H9 (cell line): Measurements from ENCODE around the gene COL8A2. TPM values are rescaled to one million over a fixed set of nuclear protein-coding genes. Genes with fewer than 3 reads are reported as not detected.

Experiments used
- DNase-seq: peaks from one replicate; pipeline ENCODE4 v3.0.0-alpha.2; 2017
- H2AFZ ChIP-seq: one replicate; pipeline ENCODE4 v1.6.1; 2013; ENCODE audit warnings: mild to moderate bottlenecking, low read length, control low read depth, moderate library complexity
- H2AK5ac ChIP-seq: 2 replicates; pipeline ENCODE4 v1.6.1; 2013; ENCODE audit warnings: low read length, control low read depth, mixed read lengths; ENCODE audit not compliant: insufficient read length
- H2BK120ac ChIP-seq: one replicate; pipeline ENCODE4 v1.6.1; 2013; ENCODE audit warnings: low read depth, mild to moderate bottlenecking, low read length, control low read depth, inconsistent platforms; ENCODE audit not compliant: poor library complexity, severe bottlenecking
- H2BK12ac ChIP-seq: 2 replicates; pipeline ENCODE4 v1.6.1; 2013; ENCODE audit warnings: low read length, control low read depth, mixed read lengths, low read depth; ENCODE audit not compliant: insufficient read length
- H2BK15ac ChIP-seq: 2 replicates; pipeline ENCODE4 v1.6.1; 2013; ENCODE audit warnings: low read depth, low read length, control low read depth
- H2BK20ac ChIP-seq: one replicate; pipeline ENCODE4 v1.6.1; 2013; ENCODE audit warnings: low read depth, mild to moderate bottlenecking, low read length, control low read depth, inconsistent platforms; ENCODE audit not compliant: poor library complexity, severe bottlenecking
- H2BK5ac ChIP-seq: 2 replicates; pipeline ENCODE4 v1.6.1; 2013; ENCODE audit warnings: low read length, control low read depth, mixed read lengths; ENCODE audit not compliant: insufficient read length
- H3K14ac ChIP-seq: 2 replicates; pipeline ENCODE4 v1.6.1; 2013; ENCODE audit warnings: low read length, control low read depth; ENCODE audit not compliant: insufficient read depth
- H3K18ac ChIP-seq: 2 replicates; pipeline ENCODE4 v1.6.1; 2013; ENCODE audit warnings: low read depth, mild to moderate bottlenecking, mixed read lengths, low read length, control low read depth; ENCODE audit not compliant: insufficient read length
- H3K23ac ChIP-seq: 2 replicates; pipeline ENCODE4 v1.6.1; 2013; ENCODE audit warnings: low read length, control low read depth, mixed read lengths, low read depth; ENCODE audit not compliant: insufficient read length
- H3K23me2 ChIP-seq: 2 replicates; pipeline ENCODE4 v1.6.1; 2013; ENCODE audit warnings: low read depth, mild to moderate bottlenecking, mixed read lengths, low read length, control low read depth; ENCODE audit not compliant: insufficient read length, poor library complexity, severe bottlenecking
- H3K27ac ChIP-seq: 2 replicates; pipeline ENCODE4 v1.5.1; 2013; ENCODE audit warnings: low read length, control low read depth, mixed read lengths, low read depth; ENCODE audit not compliant: insufficient read length
- H3K27me3 ChIP-seq: 2 replicates; pipeline ENCODE4 v1.6.1; 2013; ENCODE audit warnings: low read length, control low read depth, inconsistent platforms; ENCODE audit not compliant: insufficient read depth
- H3K4ac ChIP-seq: 2 replicates; pipeline ENCODE4 v1.6.1; 2013; ENCODE audit warnings: low read depth, mild to moderate bottlenecking, control low read depth, inconsistent platforms, low read length, moderate library complexity
- H3K4me1 ChIP-seq: 2 replicates; pipeline ENCODE4 v1.6.1; 2013; ENCODE audit warnings: low read length, control low read depth, inconsistent platforms; ENCODE audit not compliant: insufficient read depth
- H3K4me2 ChIP-seq: 2 replicates; pipeline ENCODE4 v1.6.1; 2013; ENCODE audit warnings: low read length, control low read depth, mixed read lengths; ENCODE audit not compliant: insufficient read length, insufficient read depth
- H3K56ac ChIP-seq: 2 replicates; pipeline ENCODE4 v1.6.1; 2013; ENCODE audit warnings: low read depth, mild to moderate bottlenecking, mixed read lengths, low read length, control low read depth; ENCODE audit not compliant: insufficient read length
- H3K79me1 ChIP-seq: 2 replicates; pipeline ENCODE4 v1.6.1; 2013; ENCODE audit warnings: low read depth, mild to moderate bottlenecking, moderate library complexity, low read length, control low read depth, inconsistent platforms; ENCODE audit not compliant: insufficient read depth, poor library complexity, severe bottlenecking
- H3K79me2 ChIP-seq: 2 replicates; pipeline ENCODE4 v1.6.1; 2013; ENCODE audit warnings: low read length, control low read depth, inconsistent platforms; ENCODE audit not compliant: insufficient read depth
- H3K9ac ChIP-seq: 2 replicates; pipeline ENCODE4 v1.6.1; 2013; ENCODE audit warnings: low read length, control low read depth, mixed read lengths; ENCODE audit not compliant: insufficient read length; ENCODE audit errors: extremely low read depth
- H3K9me3 ChIP-seq: one replicate; pipeline ENCODE4 v1.6.1; 2013; ENCODE audit warnings: low read depth, low read length, inconsistent platforms; ENCODE audit not compliant: control insufficient read depth
- H3T11ph ChIP-seq: one replicate; pipeline ENCODE4 v1.6.1; 2013; ENCODE audit warnings: mild to moderate bottlenecking, low read length, control low read depth, inconsistent platforms
- H4K20me1 ChIP-seq: one replicate; pipeline ENCODE4 v1.6.1; 2013; ENCODE audit not compliant: control insufficient read depth, insufficient read length, insufficient read depth
- H4K5ac ChIP-seq: 2 replicates; pipeline ENCODE4 v1.6.1; 2013; ENCODE audit warnings: low read depth, mild to moderate bottlenecking, mixed read lengths, low read length, control low read depth; ENCODE audit not compliant: insufficient read length
- H4K8ac ChIP-seq: replicated peaks from 2 replicates; pipeline ENCODE4 v1.6.1; 2013; ENCODE audit warnings: low read length, control low read depth, mixed read lengths, low read depth; ENCODE audit not compliant: insufficient read length
- H4K91ac ChIP-seq: 2 replicates; pipeline ENCODE4 v1.6.1; 2013; ENCODE audit warnings: low read depth, mild to moderate bottlenecking, moderate library complexity, mixed read lengths, low read length, control low read depth; ENCODE audit not compliant: insufficient read length
- H3K27ac Mint-ChIP-seq, 3 experiments: 2 replicates in 2 of 3; 3 replicates in 1 of 3; pipeline ENCODE4 v1.8.0; 2020 to 2021; ENCODE audit warnings: mixed read lengths in 3 of 3, mild to moderate bottlenecking in 1 of 3, moderate library complexity in 1 of 3
- H3K27me3 Mint-ChIP-seq: 2 replicates; pipeline ENCODE4 v1.8.0; 2021; ENCODE audit warnings: low read depth, mild to moderate bottlenecking, moderate library complexity, mixed read lengths
- H3K36me3 Mint-ChIP-seq, 3 experiments: 2 replicates in 2 of 3; 3 replicates in 1 of 3; pipeline ENCODE4 v1.8.0; 2020 to 2021; ENCODE audit warnings: low read depth in 3 of 3, mixed read lengths in 3 of 3; ENCODE audit not compliant: insufficient read depth in 1 of 3
- H3K4me1 Mint-ChIP-seq, 2 experiments: 2 replicates each; pipeline ENCODE4 v1.8.0; 2020; ENCODE audit warnings: mixed read lengths in 2 of 2
- H3K4me3 Mint-ChIP-seq, 2 experiments: 2 replicates in 1 of 2; 3 replicates in 1 of 2; pipeline ENCODE4 v1.8.0; 2020 to 2021; ENCODE audit warnings: mild to moderate bottlenecking in 2 of 2, mixed read lengths in 2 of 2, moderate library complexity in 1 of 2
- H3K9me3 Mint-ChIP-seq, 2 experiments: 2 replicates in 1 of 2; 3 replicates in 1 of 2; pipeline ENCODE4 v1.8.0; 2020; ENCODE audit warnings: mild to moderate bottlenecking in 2 of 2, mixed read lengths in 2 of 2, moderate library complexity in 1 of 2
- CTCF ChIP-seq: fragments of 200-600 bp; sonication (generic); conservative IDR thresholded peaks from 3 replicates; pipeline ENCODE4 v1.8.0; 2021; ENCODE audit warnings: antibody characterized with exemption, mild to moderate bottlenecking
- WGBS: extraction: QIAGEN DNeasy Blood & Tissue Kit; methylation state at CpG from one replicate; pipeline ENCODE4 v1.1.7; 2013; ENCODE audit warnings: missing lambda C conversion rate, low lambda C conversion rate, mixed read lengths; ENCODE audit not compliant: insufficient read length; ENCODE audit errors: extremely low coverage; 5-methylcytosine and 5-hydroxymethylcytosine counted together
- total RNA-seq: library from RNA; stranded (reverse); gene quantifications from 2 replicates; pipeline ENCODE4 v1.2.1, GENCODE V29; 2021

COL8A2 gene
- total RNA-seq, 1 experiment from 2014 or later, result 1.5 TPM

GRCh38 chr1:36119456-36119855, 5.6 kb downstream of the COL8A2 start:
- Histone ChIP-seq H3K9me3 (no peaks in the 10 kb centered on the region), H3K23ac (no peak overlapping the region), H3K27ac (no peak overlapping the region), H3K14ac (no peak overlapping the region; the same call in 1 of the 2 replicates), H4K5ac (no peak overlapping the region), H3K79me2 (no peaks in the 10 kb centered on the region), H3K18ac (no peak overlapping the region), H2BK120ac (no peak overlapping the region), H2AFZ (no peak overlapping the region), H3K4me2 (no peak overlapping the region), H3K9ac (no peak overlapping the region), H4K8ac (no peak overlapping the region), H2BK5ac (no peak overlapping the region), H3K56ac (no peak overlapping the region), H4K91ac (no peak overlapping the region), H3T11ph (no peak overlapping the region), H3K4ac (no peak overlapping the region), H3K4me1 (no peaks in the 10 kb centered on the region), H2BK12ac (no peak overlapping the region), H2BK20ac (no peak overlapping the region), H2AK5ac (no peak overlapping the region), H4K20me1 (no peaks in the 10 kb centered on the region), H2BK15ac (no peak overlapping the region; the same call in 1 of the 2 replicates), H3K79me1 (no peaks in the 10 kb centered on the region), H3K23me2 (no peaks in the 10 kb centered on the region), H3K27me3 (peaks cover 10% of the 10 kb centered on the region; the same call in 1 of the 2 replicates)
- no peak for TF ChIP-seq CTCF
- WGBS, result no CpG with 5 or more reads among the region's 9 CpGs
- peaks cover 9 to 27% of the 10 kb centered on the region in 2 experiments for H3K4me1 Mint-ChIP-seq
- no peaks in the 10 kb centered on the region for H3K36me3 Mint-ChIP-seq
- no peak overlapping the region for H3K4me3 Mint-ChIP-seq
- DNase-seq, result no peak
- peaks cover 29% of the 10 kb centered on the region for H3K27me3 Mint-ChIP-seq
- H3K9me3 Mint-ChIP-seq, result no peaks in the 10 kb centered on the region
- no peak overlapping the region for H3K27ac Mint-ChIP-seq
